Kidney (tissue), 14 donors: ENCODE data around the gene CAPN7. TPM values are rescaled to one million over a fixed set of nuclear protein-coding genes. Genes with fewer than 3 reads are reported as not detected.

Experiments used
- DNase-seq, 5 donors: peaks; one replicate each; pipeline ENCODE4 v3.0.0-alpha.2; 2013 to 2020
- FAIRE-seq: peaks from 2 replicates; lab custom pipeline; 2012; peaks lifted over from hg19 to GRCh38; lab: Jason Lieb, UNC
- H3K27ac ChIP-seq, 2 donors: one replicate each; pipeline ENCODE4 v1.7.0; 2013; ENCODE audit warnings: low read depth in 2 of 2, low read length in 2 of 2, inconsistent platforms in 1 of 2
- H3K27me3 ChIP-seq: one replicate; pipeline ENCODE4 v1.7.1; 2013; ENCODE audit warnings: low read length, inconsistent platforms; ENCODE audit not compliant: control insufficient read depth, insufficient read depth
- H3K36me3 ChIP-seq, 3 donors: one replicate each; pipeline versions ENCODE4 v1.7.0 to v1.7.1; 2013; ENCODE audit warnings: low read length in 3 of 3, control low read depth in 1 of 3, inconsistent platforms in 1 of 3; ENCODE audit not compliant: insufficient read depth in 3 of 3, control insufficient read depth in 2 of 3
- H3K4me1 ChIP-seq, 3 donors: one replicate each; pipeline versions ENCODE4 v1.7.0 to v1.7.1; 2013; ENCODE audit warnings: low read length in 3 of 3, inconsistent platforms in 1 of 3, low read depth in 1 of 3; ENCODE audit not compliant: control insufficient read depth in 2 of 3, insufficient read depth in 2 of 3
- H3K4me3 ChIP-seq, 3 donors: one replicate each; pipeline versions ENCODE4 v1.7.0 to v1.8.1; 2013; ENCODE audit warnings: low read length in 3 of 3, control low read depth in 1 of 3, inconsistent platforms in 1 of 3
- H3K9ac ChIP-seq, 3 donors: one replicate each; pipeline versions ENCODE4 v1.7.0 to v1.7.1; 2013; ENCODE audit warnings: low read length in 3 of 3, control low read depth in 1 of 3, inconsistent platforms in 1 of 3
- H3K9me3 ChIP-seq, 3 donors: one replicate each; pipeline versions ENCODE4 v1.7.0 to v1.7.1; 2013; ENCODE audit warnings: low read length in 3 of 3, control low read depth in 1 of 3, inconsistent platforms in 1 of 3; ENCODE audit not compliant: control insufficient read depth in 2 of 3, insufficient read depth in 1 of 3
- CTCF ChIP-seq: IDR thresholded peaks from 3 replicates; pipeline ENCODE4 v1.5.1; 2012; ENCODE audit warnings: mild to moderate bottlenecking, moderate library complexity, borderline replicate concordance; ENCODE audit not compliant: insufficient read depth; ENCODE audit errors: extremely low read depth
- intact Hi-C: fragments of 100-400 bp; cut with DNase I; formaldehyde crosslinking; loops from one replicate; pipeline ENCODE4 v1.11.1; 2022
- polyA plus RNA-seq: library from polyadenylated mRNA; stranded (reverse); fragments of 350-450 nt; fragmentation: Illumina TruSeq; extraction: RNeasy Lipid Tissue Mini Kit (QIAGEN cat#74804); gene quantifications from one replicate; pipeline ENCODE4 v1.2.3, GENCODE V29; 2014; ENCODE audit warnings: low read depth, low replicate concordance; ENCODE audit not compliant: insufficient read depth
- total RNA-seq: library from RNA; stranded (reverse); fragmentation: NEBNext Ultra II Directional; extraction: Animal tissue kit (Norgen Biotek cat#: 25700); gene quantifications from one replicate; pipeline ENCODE4 v1.2.1, GENCODE V29; 2021
- donor health status: control.
- donor health status: control.
- donor health status: control.
- donor health status: control.
- donor health status: control.
- donor health status: DM: yes; HTN: yes; CAD: no.
- donor health status: Normal renal cell carcinoma (clear cell type).

Gene CAPN7
- total and polyA plus RNA-seq, 2 donors from 2014 or later = 14.9 to 40.7 TPM

- Histone ChIP-seq H3K9me3 (no peaks in the 10 kb centered on the region), H3K4me3 (no peak overlapping the region), H3K27me3 (no peaks in the 10 kb centered on the region), H3K9ac (no peak overlapping the region), H3K4me1 (peaks cover 0 to 4% (median 0%) of the 10 kb centered on the region in 3 donors), H3K36me3 (peaks cover 0 to 57% (median 48%) of the 10 kb centered on the region in 3 donors), H3K27ac (no peak overlapping the region)
- DNase-seq (no peak), FAIRE-seq (no peak)
- no peak for TF ChIP-seq CTCF
- intact Hi-C loops = no loop called here
Measured at GRCh38 chr3:15258720-15259119, 52.7 kb downstream of the CAPN7 start.

GRCh38 chr3:15260531-15260930 lies 54.5 kb downstream of the CAPN7 start:
- no peak overlapping the region for H3K4me3 ChIP-seq
- H3K36me3 ChIP-seq = peaks cover 0 to 52% (median 44%) of the 10 kb centered on the region in 3 donors
- no peak for TF ChIP-seq CTCF
- H3K9me3 ChIP-seq = no peaks in the 10 kb centered on the region
- intact Hi-C loops = no loop called here
- DNase-seq = no peak
- no peak overlapping the region for H3K27ac ChIP-seq
- H3K4me1 ChIP-seq = peaks cover 0 to 10% (median 0%) of the 10 kb centered on the region in 3 donors
- no peaks in the 10 kb centered on the region for H3K27me3 ChIP-seq
- H3K9ac ChIP-seq = no peak overlapping the region
- FAIRE-seq = no peak

GRCh38 chr3:15261274-15261673 lies 55.2 kb downstream of the CAPN7 start:
- intact Hi-C loops = no loop called here
- H3K36me3 ChIP-seq = peaks cover 0 to 44% (median 37%) of the 10 kb centered on the region in 3 donors
- no peak overlapping the region for H3K27ac ChIP-seq
- no peak overlapping the region for H3K4me3 ChIP-seq
- TF ChIP-seq CTCF = no peak
- H3K27me3 ChIP-seq = no peaks in the 10 kb centered on the region
- no peak overlapping the region for H3K9ac ChIP-seq
- no peaks in the 10 kb centered on the region for H3K9me3 ChIP-seq
- H3K4me1 ChIP-seq = peaks cover 0 to 10% (median 0%) of the 10 kb centered on the region in 3 donors
- FAIRE-seq (no peak), DNase-seq (no peak)

GRCh38 chr3:15262021-15262420 lies 56.0 kb downstream of the CAPN7 start:
- DNase-seq (no peak), FAIRE-seq (no peak)
- intact Hi-C loops = no loop called here
- Histone ChIP-seq H3K36me3 (peaks cover 0 to 37% (median 33%) of the 10 kb centered on the region in 3 donors), H3K27ac (no peak overlapping the region), H3K4me1 (peaks cover 0 to 10% (median 0%) of the 10 kb centered on the region in 3 donors), H3K9ac (no peak overlapping the region), H3K27me3 (no peaks in the 10 kb centered on the region), H3K4me3 (no peak overlapping the region), H3K9me3 (no peaks in the 10 kb centered on the region)
- TF ChIP-seq CTCF = no peak
